GM21723 (cell line): Measurements from ENCODE around the gene CEP170B.
"Not testable (repeated sequence)": the region's sequence is repeated elsewhere in the genome, so short reads cannot be mapped to it uniquely, and the experiment has no call there.

Experiments used
- ATAC-seq: cut with Tn5 transposase; IDR thresholded peaks from one replicate; pipeline ENCODE4 v1.9.1; 2021; ENCODE audit warnings: mild to moderate bottlenecking, moderate library complexity; ENCODE audit not compliant: unreplicated experiment

The CEP170B gene

DNA sequence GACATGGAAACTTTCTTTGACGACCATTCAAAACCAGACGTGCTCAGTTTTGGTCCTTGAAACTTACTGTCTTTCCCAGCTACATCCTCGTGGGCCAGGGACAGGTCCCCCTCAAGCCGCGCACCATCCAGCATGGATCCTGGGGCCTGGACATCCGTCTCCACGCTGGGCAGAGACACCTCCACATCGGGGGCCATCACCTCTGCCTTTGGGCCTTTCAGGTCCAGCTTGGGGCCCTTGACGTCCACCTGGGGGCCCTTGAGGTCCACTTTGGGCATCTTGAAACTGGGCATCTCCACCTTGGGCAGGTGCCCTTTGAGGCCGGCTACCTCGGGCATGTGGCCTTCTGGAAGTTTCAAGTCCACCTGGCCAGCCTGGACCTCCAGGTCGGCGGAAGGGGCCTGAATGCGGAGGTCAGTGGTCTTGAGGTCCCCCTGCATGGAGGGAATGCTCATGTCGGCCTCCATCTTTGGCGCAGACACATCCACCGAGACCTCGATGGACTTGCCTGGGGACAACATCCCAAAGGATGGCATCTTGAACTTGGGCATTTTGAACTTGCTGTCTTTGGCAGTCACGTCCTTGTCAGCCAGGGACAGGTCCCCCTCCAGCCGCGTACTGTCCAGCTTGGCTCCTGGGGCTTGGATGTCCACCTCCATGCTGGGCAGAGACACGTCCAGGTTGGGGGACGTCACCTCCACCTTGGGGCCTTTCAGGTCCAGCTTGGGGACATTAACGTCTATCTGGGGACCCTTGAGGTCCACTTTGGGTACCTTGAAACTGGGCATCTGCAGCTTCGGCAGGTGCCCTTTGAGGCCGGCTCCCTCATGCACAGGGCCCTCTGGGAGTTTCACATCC lies 76.7 kb downstream of the CEP170B start:
- ATAC-seq, result no peak

- no peak for ATAC-seq
Measured at GRCh38 chr14:104942586-104942985, 77.5 kb downstream of the CEP170B start.

- ATAC-seq, result not testable (repeated sequence)
Measured at GRCh38 chr14:104943216-104944015, 78.3 kb downstream of the CEP170B start.

- not testable (repeated sequence) for ATAC-seq
Measured at GRCh38 chr14:104944016-104944308, 78.9 kb downstream of the CEP170B start.

DNA sequence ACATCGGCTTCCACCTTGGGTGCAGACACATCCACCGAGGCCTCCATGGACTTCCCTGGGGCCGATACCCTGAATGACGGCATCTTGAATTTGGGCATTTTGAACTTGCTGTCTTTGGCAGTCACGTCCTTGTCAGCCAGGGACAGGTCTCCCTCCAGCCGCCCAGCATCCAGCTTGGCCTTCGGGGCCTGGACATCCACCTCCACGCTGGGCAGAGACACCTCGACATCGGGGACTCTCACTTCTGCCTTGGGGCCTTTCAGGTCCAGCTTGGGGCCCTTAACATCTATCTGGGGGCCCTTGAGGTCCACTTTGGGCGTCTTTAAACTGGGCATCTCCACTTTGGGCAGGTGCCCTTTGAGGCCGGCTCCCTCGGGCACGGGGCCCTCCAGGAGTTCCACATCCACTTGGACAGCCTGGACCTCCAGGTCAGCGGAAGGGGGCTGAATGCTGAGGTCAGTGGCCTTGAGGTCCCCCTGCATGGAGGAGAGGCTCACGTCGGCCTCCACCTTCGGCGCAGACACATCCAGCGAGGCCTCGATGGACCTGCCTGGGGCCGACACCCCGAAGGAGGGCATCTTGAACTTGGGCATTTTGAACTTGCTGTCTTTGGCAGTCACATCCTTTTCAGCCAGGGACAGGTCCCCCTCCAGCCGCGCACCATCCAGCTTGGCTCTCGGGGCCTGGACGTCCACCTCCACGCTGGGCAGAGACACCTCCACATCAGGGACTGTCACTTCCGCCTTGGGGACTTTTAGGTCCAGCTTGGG lies 79.6 kb downstream of the CEP170B start:
- not testable (repeated sequence) for ATAC-seq

DNA sequence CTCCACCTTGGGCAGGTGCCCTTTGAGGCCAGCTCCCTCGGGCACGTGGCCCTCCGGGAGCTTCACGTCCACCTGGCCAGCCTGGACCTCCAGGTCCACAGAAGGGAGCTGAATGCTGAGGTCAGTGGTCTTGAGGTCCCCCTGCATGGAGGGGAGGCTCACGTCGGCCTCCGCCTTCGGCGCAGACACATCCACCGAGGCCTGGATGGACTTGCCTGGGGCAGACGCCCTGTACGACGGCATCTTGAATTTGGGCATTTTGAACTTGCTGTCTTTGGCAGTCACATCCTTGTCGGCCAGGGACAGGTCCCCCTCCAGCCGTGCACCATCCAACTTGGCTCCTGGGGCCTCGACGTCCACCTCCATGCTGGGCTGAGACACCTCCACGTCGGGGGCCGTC lies 80.2 kb downstream of the CEP170B start:
- ATAC-seq, result not testable (repeated sequence)
